GM18511 (cell line): ENCODE results near the gene CHTOP.
"Not testable (repeated sequence)": the region's sequence is repeated elsewhere in the genome, so short reads cannot be mapped to it uniquely, and the experiment has no call there.

Source experiments
- ATAC-seq: cut with Tn5 transposase; IDR thresholded peaks from one replicate; pipeline ENCODE4 v1.9.1; 2021; ENCODE audit warnings: mild to moderate bottlenecking, moderate library complexity; ENCODE audit not compliant: unreplicated experiment

CHTOP gene

DNA sequence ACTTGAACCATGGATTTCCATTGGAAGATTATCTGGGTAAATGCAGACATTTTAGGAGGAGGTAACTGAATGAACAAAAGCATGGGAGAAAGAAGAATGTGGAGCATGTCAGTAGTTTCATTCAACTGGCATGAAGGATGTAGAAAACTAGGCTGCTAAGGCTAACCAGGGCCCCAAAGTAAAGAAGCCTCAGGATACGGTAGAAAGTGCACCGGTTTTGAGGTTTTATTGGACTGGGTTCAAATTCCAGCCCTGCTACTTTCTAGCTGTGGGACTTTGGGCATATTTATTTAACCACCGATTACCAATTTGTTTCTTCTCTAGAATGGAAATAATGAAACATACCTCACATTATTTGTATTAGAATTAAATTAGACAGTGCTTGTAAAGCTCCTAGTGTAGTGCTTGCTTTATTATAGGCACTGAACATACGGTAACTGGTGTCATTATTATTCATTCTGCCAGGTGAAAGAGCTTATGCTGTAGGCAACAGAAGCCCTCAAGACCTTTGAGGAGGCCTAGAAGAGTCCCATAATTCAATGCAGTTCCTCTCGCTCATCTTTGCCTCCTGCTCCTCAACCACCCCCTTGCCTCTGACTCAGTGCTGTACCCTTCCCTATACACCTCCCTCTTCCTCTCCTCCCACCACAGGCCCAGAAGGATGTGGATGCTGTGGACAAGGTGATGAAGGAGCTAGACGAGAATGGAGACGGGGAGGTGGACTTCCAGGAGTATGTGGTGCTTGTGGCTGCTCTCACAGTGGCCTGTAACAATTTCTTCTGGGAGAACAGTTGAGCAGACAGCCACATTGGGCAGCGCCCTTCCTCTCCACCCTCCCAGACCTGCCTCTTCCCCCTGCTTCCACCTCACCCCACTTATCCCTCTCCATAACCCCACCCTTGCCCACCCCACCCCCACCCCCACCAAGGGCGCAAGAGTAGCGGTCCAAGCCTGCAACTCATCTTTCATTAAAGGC, 2.5 kb upstream of the CHTOP start:
- no peak for ATAC-seq

GRCh38 chr1:153633161-153633753, 609 bp upstream of the CHTOP start:
- ATAC-seq: no peak

DNA sequence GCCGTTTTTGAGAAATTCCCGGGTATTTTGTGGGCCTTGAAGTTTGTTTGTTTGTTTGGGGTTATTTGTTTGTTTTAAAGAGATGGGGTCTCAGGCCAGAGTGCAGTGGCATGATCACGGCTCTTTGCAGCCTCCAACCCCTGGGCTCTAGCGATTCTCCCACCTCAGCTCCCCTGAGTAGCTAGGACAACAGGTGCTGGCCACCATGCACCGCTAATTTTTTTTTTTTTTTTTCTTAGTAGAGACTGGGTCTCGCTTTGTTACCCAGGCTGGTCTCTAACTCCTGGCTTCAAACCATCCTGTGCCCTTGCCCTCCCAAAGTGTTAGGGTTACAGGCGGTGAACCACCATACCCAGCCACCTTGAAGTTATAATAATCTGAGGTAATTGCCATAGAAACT, 2.0 kb downstream of the CHTOP start:
- no peak for ATAC-seq

GRCh38 chr1:153636312-153636711, 2.4 kb downstream of the CHTOP start:
- no peak for ATAC-seq

DNA sequence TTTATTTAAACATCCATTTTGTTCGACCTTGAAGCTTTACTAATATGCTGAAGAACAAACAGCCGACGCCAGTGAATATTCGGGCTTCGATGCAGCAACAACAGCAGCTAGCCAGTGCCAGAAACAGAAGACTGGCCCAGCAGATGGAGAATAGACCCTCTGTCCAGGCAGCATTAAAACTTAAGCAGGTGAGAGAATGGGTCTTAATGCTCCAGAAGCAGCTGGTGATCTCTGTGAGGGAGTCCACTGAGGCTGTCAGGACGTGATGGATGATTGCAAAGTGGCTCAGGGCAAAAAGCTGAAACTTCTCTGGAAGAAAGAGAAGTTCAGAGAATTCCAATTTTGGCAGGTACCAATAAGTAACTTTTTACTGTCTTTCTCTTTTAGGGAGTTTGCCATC, 4.4 kb downstream of the CHTOP start:
- no peak for ATAC-seq

DNA sequence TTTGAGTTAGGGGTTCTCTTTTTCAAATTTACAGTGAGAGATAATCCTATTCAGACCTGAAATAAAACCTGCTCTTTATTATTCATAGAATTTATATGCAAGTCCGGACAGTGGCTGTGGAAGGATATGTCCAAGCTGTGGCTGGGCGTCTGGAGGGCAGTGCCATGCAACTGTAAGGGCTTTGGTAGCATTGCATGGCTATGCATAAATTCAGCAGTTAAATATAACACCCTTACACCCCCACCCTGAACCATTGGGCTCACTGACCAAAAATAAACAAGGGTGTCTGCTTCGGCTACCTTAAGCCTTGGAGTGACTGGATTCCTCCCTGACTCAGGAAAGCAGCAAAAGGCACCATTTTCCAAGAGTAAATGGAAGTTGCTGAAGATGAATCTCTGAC, 5.4 kb downstream of the CHTOP start:
- ATAC-seq: no peak

DNA sequence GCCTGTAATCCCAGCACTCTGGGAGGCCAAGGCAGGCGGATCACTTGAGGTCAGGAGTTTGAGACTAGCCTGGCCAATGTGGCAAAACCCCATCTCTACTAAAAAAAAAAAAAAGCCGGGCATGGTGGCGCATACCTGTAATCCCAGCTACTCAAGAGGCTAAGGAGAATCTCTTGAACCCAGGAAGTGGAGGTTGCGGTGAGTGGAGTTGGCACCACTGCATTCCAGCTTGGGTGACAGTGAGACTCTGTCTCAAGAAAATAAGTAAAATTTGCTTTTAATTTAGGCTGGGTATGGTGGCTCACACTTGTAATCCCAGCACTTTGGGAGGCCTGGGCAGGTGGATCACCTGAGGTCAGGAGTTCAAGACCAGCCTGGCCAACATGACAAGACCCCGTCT, 6.3 kb downstream of the CHTOP start:
- not testable (repeated sequence) for ATAC-seq

- no peak for ATAC-seq
Observed at GRCh38 chr1:153640861-153641260, 7.0 kb downstream of the CHTOP start.

- no peak for ATAC-seq
Observed at GRCh38 chr1:153642161-153642560, 8.3 kb downstream of the CHTOP start.

DNA sequence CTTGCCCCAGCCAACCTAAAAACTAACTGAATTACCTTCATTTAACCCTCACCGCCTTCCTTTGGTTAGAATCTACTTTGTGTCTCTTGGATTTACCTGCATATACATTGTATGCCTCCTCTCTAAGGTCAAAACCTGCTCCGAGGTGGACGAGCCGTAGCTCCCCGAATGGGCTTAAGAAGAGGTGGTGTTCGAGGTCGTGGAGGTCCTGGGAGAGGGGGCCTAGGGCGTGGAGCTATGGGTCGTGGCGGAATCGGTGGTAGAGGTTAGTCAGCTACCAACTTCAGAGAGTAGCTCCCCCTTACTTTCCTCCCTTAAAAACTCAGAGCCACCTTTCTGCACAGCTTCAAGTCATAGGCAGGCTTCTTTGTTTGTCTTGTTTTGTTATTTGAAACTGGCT, 9.2 kb downstream of the CHTOP start:
- ATAC-seq: no peak

DNA sequence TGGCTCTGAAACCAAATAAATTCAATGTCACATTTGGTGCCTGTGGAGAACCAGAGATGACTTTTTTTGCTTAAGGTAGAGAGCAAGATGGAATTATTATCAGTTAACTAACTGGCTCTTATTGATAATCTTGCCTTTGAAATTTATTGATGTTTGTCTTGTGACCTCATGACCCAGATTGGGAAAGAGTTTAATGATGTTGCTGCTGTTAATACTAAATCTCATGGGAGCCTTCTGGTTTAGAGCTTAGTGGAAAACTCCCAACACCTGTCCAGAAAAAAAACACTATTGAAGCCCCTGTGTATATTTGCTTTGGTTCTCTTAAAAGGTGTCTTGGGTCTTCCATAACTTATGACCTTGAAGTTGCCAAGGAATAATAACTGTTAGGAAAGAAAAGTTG, 9.9 kb downstream of the CHTOP start:
- ATAC-seq: no peak

DNA sequence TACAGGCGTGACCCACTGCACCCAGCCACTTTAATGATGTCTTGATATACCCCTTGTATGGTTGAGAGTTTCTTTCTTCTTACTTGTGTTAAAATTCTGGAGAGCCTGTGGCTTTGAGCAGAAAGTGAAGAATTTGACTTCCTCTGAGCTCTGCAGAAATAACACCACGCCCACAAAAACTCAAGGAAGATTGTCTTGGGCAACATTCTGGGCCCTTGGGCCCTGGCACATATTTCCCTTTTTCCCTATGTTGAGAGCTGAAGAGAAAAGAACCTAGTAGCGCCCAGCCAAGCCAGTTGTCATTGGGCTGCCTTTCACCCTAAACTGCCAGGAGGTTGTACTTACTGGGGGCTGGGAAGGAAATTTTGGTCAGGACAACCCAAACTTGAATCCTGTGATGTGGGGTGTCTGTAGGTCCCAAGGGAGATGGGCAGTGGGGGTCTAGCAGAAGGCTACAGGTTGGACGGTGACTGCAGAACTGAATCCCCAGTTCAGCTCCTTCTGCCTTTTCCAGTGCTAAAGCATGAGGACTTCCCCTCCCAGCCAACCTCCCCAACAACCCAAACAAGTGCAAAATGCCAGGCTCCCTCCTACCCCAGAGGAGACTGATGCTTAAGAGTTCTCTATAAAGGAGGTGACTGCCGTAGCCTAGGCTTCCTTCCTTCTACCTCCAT, 12.9 kb downstream of the CHTOP start:
- no peak for ATAC-seq

- no peak for ATAC-seq
Observed at GRCh38 chr1:153647346-153647714, 13.5 kb downstream of the CHTOP start.

GRCh38 chr1:153648000-153648643, 14.3 kb downstream of the CHTOP start:
- no peak for ATAC-seq

GRCh38 chr1:153649137-153649862, 15.4 kb downstream of the CHTOP start:
- ATAC-seq: no peak

DNA sequence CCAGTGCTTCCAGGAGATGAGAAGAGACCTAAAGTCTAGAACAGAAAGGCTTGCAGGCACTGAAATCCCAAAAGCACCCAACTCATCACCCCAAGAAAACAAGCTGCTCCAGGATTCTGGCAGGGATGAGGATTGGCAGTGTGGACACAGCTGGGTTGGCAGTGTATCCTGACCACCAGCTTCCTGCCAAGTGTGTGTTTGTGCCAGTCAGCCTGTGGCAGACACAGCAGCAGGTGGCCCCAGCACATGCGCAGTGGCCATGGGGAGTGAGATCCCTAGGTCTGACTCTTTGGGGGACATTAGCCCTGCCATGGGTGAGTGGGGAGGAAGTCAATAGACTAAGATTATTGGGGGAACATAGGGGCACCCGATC, 16.0 kb downstream of the CHTOP start:
- ATAC-seq: no peak

- no peak for ATAC-seq
Observed at GRCh38 chr1:153651771-153652170, 17.9 kb downstream of the CHTOP start.

GRCh38 chr1:153652805-153653500, 19.1 kb downstream of the CHTOP start:
- no peak for ATAC-seq

- ATAC-seq: no peak
Observed at GRCh38 chr1:153655333-153655732, 21.5 kb downstream of the CHTOP start.
